GM21529 (cell line): ENCODE data around the gene HAVCR2.
"Not testable (repeated sequence)": the region's sequence is repeated elsewhere in the genome, so short reads cannot be mapped to it uniquely, and the experiment has no call there.

Experiments
- ATAC-seq: cut with Tn5 transposase; IDR thresholded peaks from one replicate; pipeline ENCODE4 v1.9.1; 2021; ENCODE audit not compliant: unreplicated experiment

HAVCR2 gene

DNA sequence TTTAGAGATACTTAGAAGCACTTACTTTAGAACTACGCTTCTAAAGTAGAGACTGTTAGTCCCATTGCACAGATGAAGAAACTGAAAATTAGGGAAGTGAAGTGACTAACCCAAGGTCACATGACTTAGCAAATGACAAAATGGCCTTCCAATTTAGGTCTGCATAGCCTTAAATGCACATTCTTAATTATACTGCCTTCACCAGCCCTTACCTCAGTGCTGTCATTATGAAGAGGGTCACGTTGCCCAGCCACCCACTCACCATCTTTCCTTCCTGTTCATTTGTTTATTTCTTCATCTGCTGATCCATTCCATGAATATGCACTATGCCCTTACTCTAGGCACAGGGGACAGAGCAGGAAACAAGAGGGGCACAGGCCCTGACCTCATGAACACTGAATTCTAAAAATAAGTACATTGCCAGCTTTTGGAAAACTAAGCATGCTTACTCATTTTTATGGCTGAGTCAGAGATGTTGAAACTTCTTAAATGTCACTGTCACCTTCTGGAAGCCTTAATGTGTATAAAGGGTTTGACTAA lies 8.6 kb downstream of the HAVCR2 start:
- ATAC-seq: no peak

DNA sequence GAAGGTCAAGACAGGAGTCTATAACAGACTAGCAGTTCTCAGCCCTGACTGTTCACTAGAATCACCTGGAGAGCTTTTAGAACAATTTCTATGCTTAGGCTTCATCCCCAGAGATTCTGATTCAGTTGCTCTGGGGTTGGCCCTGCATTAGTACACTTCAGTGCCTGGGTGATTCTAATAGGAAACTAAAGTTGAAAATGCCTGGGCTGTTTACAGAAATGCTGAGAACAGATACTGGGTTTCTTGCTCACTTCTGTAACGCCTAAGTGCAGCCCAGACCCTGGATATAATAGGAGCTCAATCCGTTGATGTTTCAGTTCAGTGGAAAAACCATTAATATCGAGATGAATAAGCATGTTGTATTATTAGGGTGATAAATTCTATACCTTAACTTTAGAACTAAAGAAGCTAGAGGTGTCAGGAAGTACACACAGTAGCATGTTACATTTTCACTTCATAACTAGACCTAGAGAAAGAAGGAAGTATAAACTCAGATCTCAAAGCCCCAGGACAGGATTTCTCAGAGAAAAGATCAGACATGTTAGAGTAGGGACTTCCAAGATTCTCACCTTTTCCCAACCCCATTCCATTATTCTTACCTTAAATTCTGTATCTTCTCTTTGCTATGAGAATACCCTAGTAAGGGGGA lies 20.4 kb downstream of the HAVCR2 start:
- peak; percentile 85 for ATAC-seq

DNA sequence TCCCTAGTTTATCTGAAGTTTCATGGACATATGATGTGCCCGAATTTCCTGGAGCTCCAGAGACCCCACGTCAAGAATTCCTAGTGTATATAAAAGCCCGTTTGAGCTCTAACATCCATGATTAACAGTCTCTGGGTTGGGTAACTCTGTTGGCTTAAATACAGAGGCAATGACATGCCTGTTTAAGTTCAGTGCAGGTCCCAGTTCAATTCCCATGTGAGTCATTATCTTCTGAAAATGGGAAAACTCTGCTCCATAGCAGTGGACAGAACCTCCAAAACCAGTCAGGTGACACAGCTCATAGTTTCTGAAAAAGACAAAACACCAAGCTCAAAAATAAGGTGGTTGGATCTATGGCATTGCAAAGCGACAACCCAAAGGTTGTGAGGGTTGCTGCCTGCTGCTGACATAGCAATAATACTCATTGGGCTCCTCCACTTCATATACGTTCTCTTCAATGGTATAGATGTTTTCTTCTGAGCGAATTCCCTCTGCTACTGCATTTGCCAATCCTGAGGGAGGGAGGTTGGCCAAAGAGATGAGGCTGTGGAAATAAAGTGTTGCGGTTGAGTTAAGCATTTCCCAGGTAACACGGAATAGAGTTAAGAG lies 22.0 kb downstream of the HAVCR2 start:
- ATAC-seq: no peak

DNA sequence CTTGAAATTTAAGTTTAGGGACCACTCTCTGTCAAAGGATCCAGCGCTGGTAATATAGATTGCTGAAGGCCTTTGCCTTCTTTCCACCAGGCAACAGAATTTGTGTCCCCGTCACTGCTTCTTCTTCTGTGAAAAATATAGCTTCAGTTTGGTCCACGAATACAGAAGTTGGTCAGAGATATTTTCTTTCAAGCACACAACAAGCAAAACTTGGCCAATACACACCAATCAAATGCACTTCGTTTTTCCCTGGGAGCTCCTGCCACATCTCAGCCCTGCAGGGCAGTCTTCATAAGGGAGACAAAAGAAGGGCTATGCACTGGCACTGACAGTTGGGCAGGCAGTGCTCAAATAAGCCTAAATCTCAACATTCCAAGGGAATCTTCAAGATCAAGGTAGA lies 22.9 kb downstream of the HAVCR2 start:
- ATAC-seq: no peak

DNA sequence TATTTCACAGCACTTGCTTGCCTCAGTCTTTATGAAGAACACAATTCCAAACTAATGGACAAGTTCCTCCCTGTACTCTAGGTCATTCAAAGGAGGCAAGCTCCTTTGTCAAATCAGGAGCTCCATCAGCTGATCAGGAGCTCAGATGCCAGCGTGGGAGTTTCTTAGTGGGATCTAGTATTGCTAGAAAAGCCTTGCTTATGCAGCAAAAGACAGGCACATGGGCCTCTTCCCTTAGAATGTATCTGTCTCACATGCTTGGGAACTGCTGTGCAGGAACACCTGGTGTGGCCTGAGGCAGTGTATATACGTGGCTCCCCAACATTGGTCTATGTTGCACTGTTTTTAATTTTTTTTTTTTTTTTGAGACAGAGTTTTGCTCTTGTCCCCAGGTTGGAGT lies 28.6 kb downstream of the HAVCR2 start:
- no peak for ATAC-seq

DNA sequence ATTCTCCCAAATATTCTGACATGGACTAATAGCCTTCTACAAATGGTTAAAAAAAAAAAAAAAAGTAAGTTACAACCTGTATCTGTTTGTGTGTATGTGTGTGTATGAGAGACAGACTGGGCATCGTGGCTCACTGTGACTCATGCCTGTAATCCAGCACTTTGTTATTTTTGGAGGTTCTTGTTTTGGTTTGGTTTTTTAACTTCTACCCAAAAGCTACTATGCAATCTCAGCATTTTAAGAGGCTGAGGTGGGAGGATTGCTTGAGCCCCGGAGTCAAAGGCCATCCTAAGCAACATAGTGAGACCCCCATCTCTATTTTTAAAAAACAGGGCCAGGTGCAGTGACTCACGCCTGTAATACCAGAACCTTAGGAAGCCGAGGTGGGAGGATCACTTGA lies 32.3 kb downstream of the HAVCR2 start:
- no peak for ATAC-seq

DNA sequence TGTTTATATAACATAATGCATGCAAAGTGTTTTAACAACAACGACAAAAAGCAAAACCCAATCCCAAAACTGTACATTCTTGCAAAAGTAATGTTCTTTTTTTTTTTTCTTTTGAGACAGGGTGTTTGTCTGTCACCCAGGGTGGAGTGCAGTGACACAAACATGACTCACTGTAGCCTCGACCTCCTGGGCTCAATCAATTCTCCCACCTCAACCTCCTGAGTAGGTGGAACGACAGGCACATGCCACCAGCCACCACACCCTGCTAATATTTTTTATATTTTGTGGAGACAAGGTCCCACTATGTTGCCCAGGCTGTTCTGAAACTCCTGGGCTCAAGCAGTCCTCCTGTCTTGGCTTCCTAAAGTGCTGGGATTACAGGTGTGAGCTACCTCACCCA lies 36.3 kb downstream of the HAVCR2 start:
- no peak for ATAC-seq

GRCh38 chr5:157069949-157070348 lies 38.9 kb downstream of the HAVCR2 start:
- no peak for ATAC-seq

DNA sequence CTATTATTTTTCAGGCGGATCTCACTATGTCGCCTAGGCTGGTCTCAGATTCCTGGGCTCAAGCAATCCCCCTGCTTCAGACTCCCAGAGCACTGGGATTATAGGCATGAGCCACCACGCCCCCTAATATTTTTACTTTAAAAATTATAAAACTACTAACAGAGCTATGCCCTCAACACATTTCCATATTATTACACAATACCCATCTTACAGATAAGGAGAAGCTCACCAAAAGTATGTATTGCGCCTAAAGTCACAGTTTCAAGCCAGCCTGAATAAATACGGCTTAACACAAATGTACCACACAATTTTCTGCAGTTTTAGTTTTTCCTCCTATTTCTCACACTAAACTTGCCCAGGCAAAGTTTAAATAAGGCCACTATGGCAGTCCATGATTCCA lies 40.1 kb downstream of the HAVCR2 start:
- ATAC-seq: no peak

GRCh38 chr5:157068339-157068738 lies 40.5 kb downstream of the HAVCR2 start:
- no peak for ATAC-seq

GRCh38 chr5:157067005-157067404 lies 41.8 kb downstream of the HAVCR2 start:
- no peak for ATAC-seq

- ATAC-seq: no peak
Measured at GRCh38 chr5:157066080-157066479, 42.8 kb downstream of the HAVCR2 start.

GRCh38 chr5:157063776-157064430 lies 44.9 kb downstream of the HAVCR2 start:
- no peak for ATAC-seq

GRCh38 chr5:157059891-157060290 lies 49.0 kb downstream of the HAVCR2 start:
- no peak for ATAC-seq

DNA sequence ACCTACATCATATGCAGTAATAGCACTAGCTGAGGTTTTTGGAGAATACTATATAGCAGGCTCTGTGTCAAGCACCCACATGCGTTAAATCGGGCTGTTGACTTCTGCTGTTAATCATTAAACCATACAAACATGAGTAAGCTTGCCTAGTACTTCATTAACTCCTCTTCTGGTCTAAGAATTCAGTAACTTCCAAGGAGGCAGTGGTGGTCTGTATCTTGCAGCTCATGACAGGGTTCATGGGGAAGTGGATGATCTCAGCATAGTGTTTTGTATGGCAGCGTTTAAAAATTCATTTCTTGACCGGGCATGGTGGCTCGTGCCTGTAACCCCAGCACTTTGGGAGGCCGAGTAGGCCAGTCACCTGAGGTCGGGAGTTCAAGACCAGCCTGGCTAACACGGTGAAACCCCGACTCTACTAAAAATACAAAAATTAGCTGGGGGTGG lies 49.7 kb downstream of the HAVCR2 start, which contains the start of gene HAVCR1:
HAVCR1 (minus strand) TSS at position 24 of the 447 bp plus-strand sequence. CDS start 1,173 bp downstream, outside the sequence.
- no peak for ATAC-seq

GRCh38 chr5:157057459-157058370 lies 51.1 kb downstream of the HAVCR2 start:
- no peak for ATAC-seq

DNA sequence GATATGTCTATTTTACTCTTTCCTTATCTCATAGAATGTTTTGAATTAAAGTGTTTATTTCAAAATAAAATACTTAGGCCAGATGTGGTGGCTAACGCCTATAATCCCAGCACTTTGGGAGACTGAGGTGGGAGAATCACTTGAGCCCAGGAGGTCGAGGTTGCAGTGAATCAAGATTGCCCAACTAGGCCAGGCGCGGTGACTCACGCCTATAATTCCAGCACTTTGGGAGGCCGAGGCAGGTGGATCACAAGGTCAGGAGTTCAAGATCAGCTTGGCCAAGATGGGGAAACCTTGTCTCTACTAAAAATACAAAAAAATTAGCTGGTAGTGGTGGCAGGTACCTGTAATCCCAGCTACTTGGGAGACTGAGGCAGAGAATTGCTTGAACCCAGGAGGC lies 52.0 kb downstream of the HAVCR2 start:
- not testable (repeated sequence) for ATAC-seq

DNA sequence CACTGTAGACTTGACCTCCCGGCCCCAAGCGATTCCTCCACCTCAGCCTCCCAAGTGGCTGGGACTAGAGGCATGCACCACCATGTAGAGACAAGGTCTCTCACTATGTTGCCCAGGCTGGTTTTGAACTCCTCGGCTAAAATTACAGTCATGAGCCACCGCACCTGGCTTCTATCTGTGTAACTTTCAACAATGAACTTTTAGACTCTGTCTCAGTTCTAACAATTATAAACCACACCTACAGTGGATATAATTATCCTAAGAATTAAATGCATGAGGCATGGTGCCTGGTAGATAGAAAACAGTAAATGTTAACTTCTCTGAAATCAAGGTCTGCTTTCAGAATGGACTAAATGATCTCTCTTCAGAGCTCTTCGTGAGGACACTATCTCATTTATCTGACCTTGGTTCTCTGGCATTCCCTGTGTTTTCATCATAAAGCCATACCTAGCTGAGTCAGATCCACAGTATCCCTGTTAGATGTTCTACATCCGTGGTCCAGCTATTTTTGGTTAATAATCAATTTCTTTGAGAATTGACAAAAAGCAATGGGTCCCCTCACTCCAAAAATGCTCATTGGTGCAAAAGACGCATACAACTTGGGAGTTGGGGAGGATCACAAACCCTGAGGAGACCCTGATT lies 57.1 kb downstream of the HAVCR2 start:
- ATAC-seq: no peak

- no peak for ATAC-seq
Measured at GRCh38 chr5:157050050-157050449, 58.8 kb downstream of the HAVCR2 start.

DNA sequence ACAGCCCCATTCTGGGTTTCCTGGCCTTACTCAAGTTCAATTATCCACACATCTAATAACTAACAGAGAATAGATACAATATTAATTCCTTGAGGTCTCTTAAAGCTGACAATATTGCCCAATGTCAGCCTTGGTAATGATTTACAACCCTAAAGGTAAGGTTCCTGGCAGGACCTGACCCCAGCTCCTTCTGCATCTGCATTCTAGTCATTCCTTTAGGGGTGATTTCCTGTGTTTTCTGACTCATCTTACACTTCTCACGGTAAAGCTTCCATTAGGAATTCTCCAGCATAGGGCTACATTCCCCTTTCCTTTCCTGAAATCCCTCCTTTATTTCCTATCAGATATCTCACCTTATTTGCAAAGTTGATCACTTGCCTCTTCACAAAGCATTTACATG lies 59.2 kb downstream of the HAVCR2 start:
- no peak for ATAC-seq
